ENCODE measurements around the gene EIF4E2.

The EIF4E2 gene

GRCh38 chr2:232537499-232537898 is 13.0 kb upstream of the EIF4E2 start:
- H3K27me3 ChIP-seq (ENCODE audit: insufficient read depth, low read depth): peaks cover 2% of the 10 kb centered on the region; the same call in 1 of the 2 replicates
- no peak overlapping the region for H3K27ac ChIP-seq
- H3K9ac ChIP-seq: no peak overlapping the region
- H3K4me1 ChIP-seq (ENCODE audit: low read depth, poor library complexity, severe bottlenecking): no peaks in the 10 kb centered on the region
- no peaks in the 10 kb centered on the region for H3K36me3 ChIP-seq (ENCODE audit: insufficient read depth)
- H2AFZ ChIP-seq (ENCODE audit: low read depth): no peak overlapping the region
- H4K20me1 ChIP-seq (ENCODE audit: insufficient read depth): no peaks in the 10 kb centered on the region
- H3K4me3 ChIP-seq (IDR thresholded peaks at IDR 0.05; ENCODE audit: insufficient read depth, low read depth, low read length): no peak overlapping the region
- H3K79me2 ChIP-seq (ENCODE audit: insufficient read depth, low read depth): no peaks in the 10 kb centered on the region
- no peak for TF ChIP-seq CTCF (conservative IDR thresholded peaks at IDR 0.05; ENCODE audit: low read depth, low read length)
- H3K4me2 ChIP-seq: no peak overlapping the region

- H3K27ac ChIP-seq: no peak overlapping the region
- H4K20me1 ChIP-seq (ENCODE audit: insufficient read depth): no peaks in the 10 kb centered on the region
- no peak overlapping the region for H3K9ac ChIP-seq
- H3K36me3 ChIP-seq (ENCODE audit: insufficient read depth): no peaks in the 10 kb centered on the region
- H3K4me2 ChIP-seq: no peak overlapping the region
- peaks cover 2% of the 10 kb centered on the region; the same call in 1 of the 2 replicates for H3K27me3 ChIP-seq (ENCODE audit: insufficient read depth, low read depth)
- H3K4me1 ChIP-seq (ENCODE audit: low read depth, poor library complexity, severe bottlenecking): no peaks in the 10 kb centered on the region
- no peak for TF ChIP-seq CTCF (conservative IDR thresholded peaks at IDR 0.05; ENCODE audit: low read depth, low read length)
- no peak overlapping the region for H3K4me3 ChIP-seq (IDR thresholded peaks at IDR 0.05; ENCODE audit: insufficient read depth, low read depth, low read length)
- H2AFZ ChIP-seq (ENCODE audit: low read depth): no peak overlapping the region
- H3K79me2 ChIP-seq (ENCODE audit: insufficient read depth, low read depth): no peaks in the 10 kb centered on the region
Measured at GRCh38 chr2:232538671-232539070, 11.8 kb upstream of the EIF4E2 start.

GRCh38 chr2:232539298-232540231 is 10.9 kb upstream of the EIF4E2 start, which contains the start of gene CHRNG:
Gene CHRNG, plus strand, starts transcription at chr2:232539692. Its CDS starts 56 bp downstream, at chr2:232539748.
- Histone ChIP-seq H3K4me3 (IDR thresholded peaks at IDR 0.05; ENCODE audit: insufficient read depth, low read depth, low read length) (no peak within 1 kb of the TSS), H3K4me2 (no peak within 1 kb of the TSS), H3K9ac (no peak within 1 kb of the TSS)

DNA sequence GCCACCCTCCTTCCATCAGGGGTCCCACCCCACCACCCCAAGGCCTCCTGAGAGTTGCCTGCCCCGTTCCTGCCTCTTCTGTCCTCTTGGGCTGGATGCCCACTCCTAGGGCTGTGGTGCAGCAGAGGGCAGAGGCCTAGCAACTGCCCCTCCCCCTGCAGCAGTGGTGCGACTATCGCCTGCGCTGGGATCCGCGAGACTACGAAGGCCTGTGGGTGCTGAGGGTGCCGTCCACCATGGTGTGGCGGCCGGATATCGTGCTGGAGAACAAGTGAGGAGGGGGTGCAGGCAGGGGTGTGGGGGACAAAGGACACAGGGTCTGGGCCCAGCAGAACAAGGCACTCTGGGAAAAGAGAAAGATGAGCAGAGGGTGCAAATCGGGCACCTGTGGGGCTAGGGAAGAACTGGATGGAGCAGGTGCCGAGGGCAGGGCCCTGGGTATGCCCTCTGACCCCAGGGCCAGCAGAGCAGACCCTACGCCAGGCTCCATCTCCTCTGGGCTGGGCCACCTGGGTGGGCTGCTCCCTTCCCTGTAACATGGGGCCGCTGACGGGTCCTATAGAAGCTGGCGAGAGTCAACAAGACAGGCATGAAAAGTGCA is 9.9 kb upstream of the EIF4E2 start:
- H3K27ac ChIP-seq: no peak overlapping the region
- H3K4me1 ChIP-seq (ENCODE audit: low read depth, poor library complexity, severe bottlenecking): no peaks in the 10 kb centered on the region
- no peak overlapping the region for H3K9ac ChIP-seq
- H3K79me2 ChIP-seq (ENCODE audit: insufficient read depth, low read depth): no peaks in the 10 kb centered on the region; the same call in 1 of the 2 replicates
- H3K4me2 ChIP-seq: no peak overlapping the region
- no peak for TF ChIP-seq CTCF (conservative IDR thresholded peaks at IDR 0.05; ENCODE audit: low read depth, low read length)
- H3K4me3 ChIP-seq (IDR thresholded peaks at IDR 0.05; ENCODE audit: insufficient read depth, low read depth, low read length): no peak overlapping the region
- no peaks in the 10 kb centered on the region for H4K20me1 ChIP-seq (ENCODE audit: insufficient read depth)
- H2AFZ ChIP-seq (ENCODE audit: low read depth): no peak overlapping the region
- H3K27me3 ChIP-seq (ENCODE audit: insufficient read depth, low read depth): peaks cover 2% of the 10 kb centered on the region; the same call in 1 of the 2 replicates
- no peaks in the 10 kb centered on the region for H3K36me3 ChIP-seq (ENCODE audit: insufficient read depth)

More at GRCh38 chr2:232539298-232540231, 10.9 kb upstream of the EIF4E2 start, which contains the start of gene CHRNG:
- Histone ChIP-seq H3K4me1 (ENCODE audit: low read depth, poor library complexity, severe bottlenecking) (no peaks in the 10 kb centered on the region), H3K27ac (no peak within 1 kb of the TSS), H3K27me3 (ENCODE audit: insufficient read depth, low read depth) (peaks cover 2% of the 10 kb centered on the region; the same call in 1 of the 2 replicates), H2AFZ (ENCODE audit: low read depth) (no peak within 1 kb of the TSS), H3K79me2 (ENCODE audit: insufficient read depth, low read depth) (no peaks in the 10 kb centered on the region), H4K20me1 (ENCODE audit: insufficient read depth) (no peaks in the 10 kb centered on the region), H3K36me3 (ENCODE audit: insufficient read depth) (no peaks in the 10 kb centered on the region)
- no peak for TF ChIP-seq CTCF (conservative IDR thresholded peaks at IDR 0.05; ENCODE audit: low read depth, low read length)

Measured in KMS-11 (cell line).